ENCODE results near the gene RELN. TPM values are rescaled to one million over a fixed set of nuclear protein-coding genes. Genes with fewer than 3 reads are reported as not detected.
A peak's percentile ranks its signal among the peaks of the same experiment; 100 is the strongest.

Gene RELN
- total RNA-seq, 1 experiment from 2014 or later: 8.0 TPM

DNA sequence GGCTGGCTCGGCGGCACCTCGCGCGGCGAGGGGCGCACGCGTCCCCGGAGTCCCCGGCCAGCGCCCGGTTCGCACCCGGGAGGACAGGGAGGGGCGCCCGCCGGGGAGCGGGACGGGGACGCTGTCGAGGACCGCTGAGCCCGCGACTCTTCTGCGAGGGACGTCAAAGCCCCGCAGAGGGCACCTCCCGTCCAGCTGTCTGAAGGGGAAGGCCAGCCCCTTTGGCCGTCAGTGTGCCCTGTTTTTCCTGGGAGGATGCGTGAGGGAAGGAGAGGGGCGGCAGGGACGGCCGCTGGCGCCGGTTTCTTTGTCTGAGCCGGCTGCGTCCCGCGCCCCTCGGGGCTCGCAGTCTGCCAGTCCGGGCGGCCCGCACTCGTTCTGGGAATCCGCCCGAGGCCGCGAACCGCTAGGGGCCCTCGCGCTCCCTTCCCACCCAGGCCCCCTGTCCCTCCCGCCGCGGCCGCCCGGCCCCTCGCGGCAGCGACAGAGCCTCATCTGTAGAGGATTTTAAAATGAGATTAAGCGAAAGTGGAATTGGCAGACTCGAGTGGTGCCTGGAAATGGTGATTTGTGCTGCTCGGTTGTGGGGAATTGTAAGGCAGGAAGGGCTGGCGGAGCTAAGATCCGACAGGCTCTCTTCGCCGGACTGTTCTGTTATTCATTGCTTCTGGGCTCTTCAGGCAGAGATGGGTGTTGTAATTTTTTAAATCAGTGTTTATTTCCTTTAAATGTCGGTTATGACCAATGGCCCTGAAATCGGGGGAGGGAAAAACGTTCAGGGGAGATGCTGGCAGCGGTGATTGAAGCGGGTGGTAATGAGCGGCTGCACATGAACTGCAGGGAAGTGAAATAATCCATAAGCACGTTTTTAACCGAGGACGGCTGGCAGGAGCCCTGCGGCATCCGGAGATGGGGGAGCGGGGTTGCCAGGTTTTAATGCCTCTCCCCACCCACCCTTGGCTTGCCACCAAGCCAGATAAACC lies 618 bp upstream of the RELN start:
- BruUV-seq (replicated peaks): TSS peak; percentile 56

DNA sequence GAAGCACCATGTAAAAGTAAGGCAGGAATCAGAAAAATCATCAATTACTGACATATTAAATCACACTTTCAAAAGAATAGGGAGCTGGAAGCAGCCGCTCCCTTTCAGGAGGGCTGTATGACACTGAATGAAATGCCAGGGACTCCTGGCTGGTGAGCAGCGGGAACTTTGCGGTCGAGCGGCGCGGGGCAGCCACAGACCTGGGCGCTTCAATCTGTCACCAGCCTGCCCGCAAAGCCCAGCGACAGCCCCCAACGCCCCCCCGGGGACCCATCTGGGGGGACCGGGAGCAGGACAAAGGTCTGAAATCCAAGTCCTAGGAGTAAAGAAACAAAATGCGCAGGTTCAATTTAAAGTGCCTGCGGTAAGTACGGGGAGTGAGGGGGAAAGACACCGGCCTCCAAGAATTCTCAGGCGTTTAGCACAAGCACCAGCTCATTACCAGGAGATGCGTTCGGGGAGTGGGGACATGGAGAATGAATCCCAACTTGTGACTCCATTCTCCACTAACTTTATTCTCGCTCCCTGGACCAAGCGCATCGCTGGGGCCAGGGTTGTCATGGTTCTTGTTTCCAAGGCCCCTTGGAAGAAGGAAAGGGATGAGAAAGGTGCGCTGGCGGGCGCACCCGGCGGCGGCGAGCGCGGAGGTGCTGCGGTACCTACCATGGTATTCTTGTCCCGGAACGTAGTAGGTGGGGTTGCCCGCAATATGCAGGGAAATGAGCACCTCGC lies 824 bp downstream of the RELN start:
- H3K36me3 ChIP-seq (ENCODE audit: low read depth, low read length): no peaks in the 10 kb centered on the region
- no peaks in the 10 kb centered on the region for H3K79me2 ChIP-seq (ENCODE audit: low read length)
- H3K9me3 ChIP-seq (ENCODE audit: low read length): no peaks in the 10 kb centered on the region
- H3F3A ChIP-seq (ENCODE audit: low read length, unreplicated experiment): no peaks in the 10 kb centered on the region
- TF ChIP-seq, protein P1, sequence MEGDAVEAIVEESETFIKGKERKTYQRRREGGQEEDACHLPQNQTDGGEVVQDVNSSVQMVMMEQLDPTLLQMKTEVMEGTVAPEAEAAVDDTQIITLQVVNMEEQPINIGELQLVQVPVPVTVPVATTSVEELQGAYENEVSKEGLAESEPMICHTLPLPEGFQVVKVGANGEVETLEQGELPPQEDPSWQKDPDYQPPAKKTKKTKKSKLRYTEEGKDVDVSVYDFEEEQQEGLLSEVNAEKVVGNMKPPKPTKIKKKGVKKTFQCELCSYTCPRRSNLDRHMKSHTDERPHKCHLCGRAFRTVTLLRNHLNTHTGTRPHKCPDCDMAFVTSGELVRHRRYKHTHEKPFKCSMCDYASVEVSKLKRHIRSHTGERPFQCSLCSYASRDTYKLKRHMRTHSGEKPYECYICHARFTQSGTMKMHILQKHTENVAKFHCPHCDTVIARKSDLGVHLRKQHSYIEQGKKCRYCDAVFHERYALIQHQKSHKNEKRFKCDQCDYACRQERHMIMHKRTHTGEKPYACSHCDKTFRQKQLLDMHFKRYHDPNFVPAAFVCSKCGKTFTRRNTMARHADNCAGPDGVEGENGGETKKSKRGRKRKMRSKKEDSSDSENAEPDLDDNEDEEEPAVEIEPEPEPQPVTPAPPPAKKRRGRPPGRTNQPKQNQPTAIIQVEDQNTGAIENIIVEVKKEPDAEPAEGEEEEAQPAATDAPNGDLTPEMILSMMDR (conservative IDR thresholded peaks at IDR 0.05; ENCODE audit: low read depth, low read length): no peak
- TF ChIP-seq EZH2phosphoT487 (IDR thresholded peaks at IDR 0.05; ENCODE audit: borderline replicate concordance, low read length): peak; percentile 24; the same call in 1 of the 2 replicates
- BruUV-seq (replicated peaks): no TSS peak
- no peak for ATAC-seq
- H3K4me3 ChIP-seq (ENCODE audit: low read length): peak overlapping the region; percentile 66
- H4K20me1 ChIP-seq (ENCODE audit: low read length): no peaks in the 10 kb centered on the region
- H3K27me3 ChIP-seq (ENCODE audit: low read length): peaks cover 47% of the 10 kb centered on the region
- intact Hi-C loops (cut with micrococcal nuclease): loop anchor here (10.0 kb wide), 1 partner anchor 124 kb away; no protein-coding TSS in a partner anchor
- DNase-seq: no peak
- ChIA-PET POLR2A (ENCODE audit: unreplicated experiment) (no interaction called here), CTCF (no interaction called here)
- H3K9me2 ChIP-seq (replicated peaks; ENCODE audit: low read length): no peaks in the 10 kb centered on the region
- H3K4me1 ChIP-seq (ENCODE audit: insufficient read depth, low read length): no peaks in the 10 kb centered on the region
- peak overlapping the region; percentile 38; the same call in 1 of the 2 replicates for H2AFZ ChIP-seq (ENCODE audit: low read length)
- H3K4me2 ChIP-seq (ENCODE audit: low read length): peak overlapping the region; percentile 64
- no peak overlapping the region for H3K27ac ChIP-seq (ENCODE audit: low read length)
- peak overlapping the region; percentile 17; the same call in 1 of the 2 replicates for H3K9ac ChIP-seq (ENCODE audit: low read length)

More for the DNA sequence above, 618 bp upstream of the RELN start:
- TF ChIP-seq EZH2phosphoT487 (IDR thresholded peaks at IDR 0.05; ENCODE audit: borderline replicate concordance, low read length) (peak; percentile 50; the same call in 1 of the 2 replicates), EZH2 (IDR thresholded peaks at IDR 0.05; ENCODE audit: low read length, unreplicated experiment) (peak; percentile 74)
- TF ChIP-seq, protein P1 (conservative IDR thresholded peaks at IDR 0.05; ENCODE audit: low read depth, low read length): peak; percentile 21; the same call in 1 of the 2 replicates
- peak overlapping the region; percentile 82 for H3K4me2 ChIP-seq (ENCODE audit: low read length)
- DNase-seq: peak; percentile 11
- intact Hi-C loops (cut with micrococcal nuclease): loop anchor here (5.0 to 10.0 kb wide), 3 partner anchors 107 to 165 kb away; no protein-coding TSS in a partner anchor
- ATAC-seq: peak; percentile 50
- no peaks in the 10 kb centered on the region for H3K9me2 ChIP-seq (replicated peaks; ENCODE audit: low read length)
- no peaks in the 10 kb centered on the region for H3K79me2 ChIP-seq (ENCODE audit: low read length)
- H3K9ac ChIP-seq (ENCODE audit: low read length): peak overlapping the region; percentile 31; the same call in 1 of the 2 replicates
- H3K27me3 ChIP-seq (ENCODE audit: low read length): peaks cover 43% of the 10 kb centered on the region
- ChIA-PET POLR2A (ENCODE audit: unreplicated experiment) (no interaction called here), CTCF (no interaction called here)
- peak overlapping the region; percentile 67 for H3K4me3 ChIP-seq (ENCODE audit: low read length)
- H3K36me3 ChIP-seq (ENCODE audit: low read depth, low read length): no peaks in the 10 kb centered on the region
- no peaks in the 10 kb centered on the region for H4K20me1 ChIP-seq (ENCODE audit: low read length)
- no peak overlapping the region for H3K27ac ChIP-seq (ENCODE audit: low read length)
- H3F3A ChIP-seq (ENCODE audit: low read length, unreplicated experiment): no peaks in the 10 kb centered on the region
- H2AFZ ChIP-seq (ENCODE audit: low read length): peak overlapping the region; percentile 78
- H3K9me3 ChIP-seq (ENCODE audit: low read length): no peaks in the 10 kb centered on the region
- no peaks in the 10 kb centered on the region for H3K4me1 ChIP-seq (ENCODE audit: insufficient read depth, low read length)
